Umbilical cord (tissue), 2 donors: ENCODE results near the gene MRPS5. TPM values are rescaled to one million over a fixed set of nuclear protein-coding genes. Genes with fewer than 3 reads are reported as not detected.
A peak's percentile ranks its signal among the peaks of the same experiment; 100 is the strongest.
"Not testable (repeated sequence)": the region's sequence is repeated elsewhere in the genome, so short reads cannot be mapped to it uniquely, and the experiment has no call there.

Experiments
- DNase-seq: peaks from one replicate; pipeline ENCODE4 v3.0.0-alpha.2; 2015; ENCODE audit warnings: low spot score
- total RNA-seq: library from RNA; depleted of rRNA; stranded (reverse); fragments of >200 nt; gene quantifications from one replicate; pipeline ENCODE4 v1.2.3, GENCODE V29; 2014; ENCODE audit warnings: low replicate concordance; ENCODE audit not compliant: insufficient read depth

MRPS5 gene
- total RNA-seq, 1 donor from 2014 or later, result 44.1 TPM

- no peak for DNase-seq
These were observed 73.7 kb downstream of the MRPS5 start for GRCh38 chr2:95047629-95048510.

DNA sequence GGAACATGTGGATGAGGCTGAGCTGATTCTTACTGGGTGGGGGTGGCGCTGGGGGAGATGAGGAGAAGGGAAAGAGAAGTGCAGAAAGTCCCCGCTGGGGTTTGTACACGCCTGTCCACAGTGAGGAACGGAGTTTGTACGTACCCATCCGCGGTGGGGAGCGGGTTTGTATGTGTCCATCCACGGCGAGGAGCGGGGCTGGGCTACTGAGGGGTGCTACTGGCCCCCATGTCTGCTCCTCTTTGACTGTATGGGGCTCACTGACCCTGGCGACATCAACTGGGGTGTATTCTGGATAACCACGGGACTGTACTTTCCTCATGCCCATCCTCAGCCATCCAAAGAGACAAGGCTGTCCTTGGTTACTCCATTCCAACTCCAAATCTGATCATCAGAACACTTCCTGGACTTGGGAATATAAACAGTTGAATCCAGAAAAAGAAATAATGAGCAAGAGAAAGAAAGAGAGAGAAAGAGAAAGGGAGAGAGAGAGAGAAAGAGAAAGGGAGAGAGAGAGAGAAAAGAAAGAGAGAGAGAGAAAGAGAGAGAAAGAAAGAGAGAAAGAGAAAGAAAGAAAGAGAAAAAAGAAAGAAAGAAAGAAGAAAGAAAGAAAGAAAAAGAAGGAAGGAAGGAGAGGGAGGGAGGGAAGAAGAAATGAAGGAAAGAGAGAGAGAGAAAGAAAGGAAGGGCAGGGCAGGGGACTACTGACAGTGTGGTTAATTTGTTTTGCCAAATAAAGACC, 75.1 kb downstream of the MRPS5 start:
- DNase-seq, result no peak

- no peak for DNase-seq
These were observed 77.0 kb downstream of the MRPS5 start for GRCh38 chr2:95044601-95045000.

DNA sequence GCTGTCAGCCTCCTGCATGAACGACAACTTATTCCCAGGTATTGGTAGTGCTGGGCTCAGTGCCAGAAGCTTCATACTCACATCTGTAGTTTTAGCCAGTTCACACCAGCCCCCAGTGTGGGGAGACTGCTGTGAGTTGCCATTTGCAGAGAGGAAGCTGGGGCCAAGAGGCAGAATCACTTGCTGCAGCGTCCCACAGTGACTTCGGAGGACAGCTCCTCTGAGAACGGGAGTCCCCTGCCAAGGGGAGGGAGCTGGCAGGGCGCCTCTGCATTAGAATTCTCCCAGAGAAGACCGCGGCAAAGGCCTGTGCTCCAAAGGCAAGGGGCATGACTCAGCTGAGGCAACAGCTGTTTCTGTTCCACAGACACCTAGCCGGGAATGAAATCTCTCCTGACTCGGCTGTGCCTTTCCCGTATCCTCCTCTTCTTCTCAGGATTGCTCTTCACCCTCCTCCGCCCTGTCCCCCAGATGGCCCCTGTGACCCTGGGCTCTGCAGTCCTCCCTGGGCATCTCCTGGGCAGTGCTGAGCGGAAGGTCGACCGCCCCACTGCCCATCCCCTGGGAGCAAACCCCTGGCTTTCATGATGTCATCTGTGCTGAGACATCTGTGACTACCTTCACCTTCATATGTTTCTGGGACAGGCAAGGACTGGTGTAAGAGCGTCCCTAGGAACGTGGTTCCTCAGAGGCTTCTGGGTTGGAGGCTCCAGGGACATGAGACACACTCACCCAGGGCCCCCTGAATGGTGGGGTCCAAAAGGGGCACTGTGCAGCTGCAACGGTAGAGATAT, 78.1 kb downstream of the MRPS5 start:
- DNase-seq, result peak; percentile 97

GRCh38 chr2:95042472-95043271, 78.9 kb downstream of the MRPS5 start:
- DNase-seq, result peak; percentile 54

- DNase-seq, result no peak
These were observed 79.7 kb downstream of the MRPS5 start for GRCh38 chr2:95041824-95042442.

DNA sequence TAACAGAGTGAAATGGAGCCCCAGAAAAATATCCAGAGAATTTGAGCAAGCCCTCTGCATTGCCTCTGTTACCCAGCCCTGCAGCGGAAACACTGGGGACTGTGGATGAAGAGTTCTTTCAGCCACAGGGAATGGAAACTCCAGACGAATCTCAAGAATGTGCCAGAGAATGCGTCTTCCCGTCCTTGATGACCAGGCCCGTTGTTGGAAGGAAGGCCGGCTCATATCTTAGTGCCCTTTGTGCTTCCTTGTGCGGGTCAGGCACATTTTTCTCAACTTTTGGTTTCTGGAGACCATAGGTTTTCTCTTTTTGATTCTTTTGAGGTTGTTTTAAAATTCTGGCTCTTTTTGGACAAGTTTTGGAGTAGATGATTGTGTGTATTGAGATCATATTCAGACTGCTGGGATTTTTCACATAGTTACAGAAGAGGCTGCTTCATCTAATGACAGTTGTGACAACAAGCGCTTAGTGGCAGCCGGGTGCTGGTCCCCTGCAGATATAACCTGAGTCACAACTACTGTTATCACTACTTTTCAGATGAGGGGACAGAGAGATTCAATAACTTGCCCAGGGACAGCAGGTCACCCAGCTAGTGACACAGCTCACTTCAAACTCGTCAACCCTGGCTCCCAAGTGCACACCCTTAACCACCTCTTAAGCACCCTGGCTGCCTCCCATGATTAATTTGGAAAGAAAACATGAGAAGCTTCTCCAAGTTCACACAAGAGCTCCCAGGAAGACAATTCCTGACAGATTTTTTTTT, 80.4 kb downstream of the MRPS5 start:
- DNase-seq, result peak; percentile 17

GRCh38 chr2:95040426-95040825, 81.2 kb downstream of the MRPS5 start:
- no peak for DNase-seq

- no peak for DNase-seq
These were observed 81.6 kb downstream of the MRPS5 start for GRCh38 chr2:95039978-95040377.

DNA sequence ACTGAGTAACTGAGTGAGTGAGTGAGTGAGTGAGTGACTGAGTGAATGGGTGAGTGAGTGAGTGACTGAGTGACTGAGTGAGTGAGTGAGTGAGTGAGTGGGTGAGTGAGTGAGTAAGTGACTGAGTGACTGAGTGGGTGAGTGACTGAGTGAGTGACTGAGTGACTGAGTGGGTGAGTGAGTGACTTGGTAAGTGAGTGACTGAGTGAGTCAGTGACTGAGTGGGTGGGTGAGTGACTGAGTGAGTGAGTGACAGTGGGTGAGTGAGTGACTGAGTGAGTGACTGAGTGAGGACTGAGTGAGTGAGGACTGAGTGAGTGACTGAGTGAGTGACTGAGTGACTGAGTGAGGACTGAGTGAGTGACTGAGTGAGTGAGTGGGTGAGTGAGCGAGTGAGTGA, 82.2 kb downstream of the MRPS5 start:
- DNase-seq, result no peak

DNA sequence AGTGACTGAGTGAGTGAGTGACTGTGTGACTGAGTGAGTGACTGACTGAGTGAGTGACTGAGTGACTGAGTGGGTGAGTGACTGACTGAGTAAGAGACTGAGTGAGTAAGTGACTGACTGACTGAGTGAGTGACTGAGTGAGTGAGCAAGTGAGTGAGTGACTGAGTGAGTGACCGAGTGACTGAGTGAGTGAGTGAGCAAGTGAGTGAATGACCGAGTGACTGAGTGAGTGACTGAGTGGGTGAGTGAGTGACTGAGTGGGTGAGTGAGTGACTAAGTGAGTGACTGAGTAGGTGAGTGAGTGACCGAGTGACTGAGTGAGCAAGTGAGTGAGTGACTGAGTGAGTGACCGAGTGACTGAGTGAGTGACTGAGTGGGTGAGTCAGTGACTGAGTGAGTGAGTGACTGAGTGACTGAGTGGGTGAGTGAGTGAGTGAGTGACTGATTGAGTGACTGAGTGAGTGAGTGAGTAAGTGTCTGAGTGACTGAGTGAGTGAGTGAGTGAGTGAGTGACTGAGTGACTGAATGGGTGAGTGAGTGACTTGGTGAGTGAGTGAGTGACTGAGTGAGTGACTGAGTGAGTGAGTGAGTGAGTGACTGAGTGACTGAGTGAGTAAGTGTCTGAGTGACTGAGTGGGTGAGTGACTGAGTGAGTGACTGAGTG, 82.8 kb downstream of the MRPS5 start:
- DNase-seq, result no peak

DNA sequence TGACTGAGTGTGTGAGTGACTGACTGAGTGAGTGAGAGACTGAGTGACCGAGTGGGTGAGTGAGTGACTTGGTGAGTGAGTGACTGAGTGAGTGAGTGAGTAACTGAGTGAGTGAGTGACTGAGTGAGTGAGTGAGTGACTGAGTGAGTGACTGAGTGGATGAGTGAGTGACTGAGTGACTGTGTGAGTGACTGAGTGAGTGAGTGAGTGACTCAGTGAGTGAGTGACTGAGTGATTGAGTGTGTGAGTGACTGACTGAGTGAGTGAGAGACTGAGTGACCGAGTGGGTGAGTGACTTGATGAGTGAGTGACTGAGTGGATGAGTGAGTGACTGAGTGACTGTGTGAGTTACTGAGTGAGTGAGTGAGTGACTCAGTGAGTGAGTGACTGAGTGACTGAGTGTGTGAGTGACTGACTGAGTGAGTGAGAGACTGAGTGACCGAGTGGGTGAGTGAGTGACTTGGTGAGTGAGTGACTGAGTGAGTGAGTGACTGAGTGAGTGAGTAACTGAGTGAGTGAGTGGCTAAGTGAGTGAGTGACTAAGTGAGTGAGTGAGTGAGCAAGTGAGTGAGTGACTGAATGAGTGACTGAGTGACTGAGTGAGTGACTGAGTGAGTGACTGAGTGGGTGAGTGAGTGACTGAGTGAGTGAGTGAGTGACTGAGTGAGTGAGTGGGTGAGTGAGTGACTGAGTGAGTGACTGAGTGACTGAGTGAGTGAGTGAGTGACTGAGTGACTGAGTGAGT, 83.6 kb downstream of the MRPS5 start:
- not testable (repeated sequence) for DNase-seq

DNA sequence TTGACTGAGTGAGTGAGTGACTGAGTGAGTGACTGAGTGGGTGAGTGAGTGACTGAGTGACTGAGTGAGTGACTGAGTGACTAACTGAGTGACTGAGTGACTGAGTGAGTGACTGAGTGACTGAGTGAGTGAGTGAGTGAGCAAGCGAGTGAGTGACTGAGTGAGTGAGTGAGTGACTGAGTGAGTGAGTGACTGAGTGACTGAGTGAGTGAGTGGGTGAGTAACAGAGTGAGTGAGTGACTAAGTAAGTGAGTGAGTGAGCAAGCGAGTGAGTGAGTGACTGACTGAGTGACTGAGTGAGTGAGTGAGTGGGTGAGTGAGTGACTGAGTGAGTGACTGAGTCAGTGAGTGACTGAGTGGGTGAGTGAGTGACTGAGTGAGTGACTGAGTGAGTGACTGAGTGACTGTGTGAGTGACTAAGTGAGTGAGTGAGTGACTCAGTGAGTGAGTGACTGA, 84.2 kb downstream of the MRPS5 start:
- DNase-seq, result no peak

- no peak for DNase-seq
These were observed 84.8 kb downstream of the MRPS5 start for GRCh38 chr2:95036596-95037383.
